ENCODE results near the gene PCYOX1L.

DNA sequence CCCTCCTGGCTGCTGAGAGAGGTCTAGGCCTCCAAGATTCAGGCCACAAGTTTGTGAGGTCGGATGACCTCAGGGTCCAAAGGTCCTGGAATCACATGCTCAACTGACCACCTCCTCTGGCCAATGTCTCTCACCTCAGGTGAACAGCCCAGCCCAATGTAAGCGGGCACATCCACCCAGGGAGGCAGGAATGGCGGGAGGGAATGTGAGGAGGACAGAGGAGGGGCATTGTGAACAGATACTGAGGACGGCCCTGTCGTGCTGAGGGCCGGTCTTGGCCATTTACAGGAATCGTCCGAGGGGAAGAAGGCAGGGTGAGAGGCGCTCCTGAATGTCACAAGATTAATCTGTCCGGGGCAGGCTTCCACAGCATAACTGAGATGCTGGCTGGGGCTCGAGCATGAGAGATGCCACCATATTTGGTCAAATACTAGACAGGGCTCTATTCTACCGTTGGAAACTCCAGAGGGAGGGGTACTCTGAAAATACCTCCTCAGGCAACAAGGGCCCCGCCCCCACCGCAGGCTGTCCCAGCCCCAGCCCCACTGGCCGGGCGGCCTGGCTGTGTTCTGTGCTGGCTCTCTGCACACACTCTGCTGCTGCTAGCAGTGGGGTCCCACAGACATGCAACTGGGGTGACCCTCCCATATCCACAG is 22.7 kb downstream of the PCYOX1L start:
- TF ChIP-seq POLR2A (IDR thresholded peaks at IDR 0.05): no peak
- TF ChIP-seq, protein P1, sequence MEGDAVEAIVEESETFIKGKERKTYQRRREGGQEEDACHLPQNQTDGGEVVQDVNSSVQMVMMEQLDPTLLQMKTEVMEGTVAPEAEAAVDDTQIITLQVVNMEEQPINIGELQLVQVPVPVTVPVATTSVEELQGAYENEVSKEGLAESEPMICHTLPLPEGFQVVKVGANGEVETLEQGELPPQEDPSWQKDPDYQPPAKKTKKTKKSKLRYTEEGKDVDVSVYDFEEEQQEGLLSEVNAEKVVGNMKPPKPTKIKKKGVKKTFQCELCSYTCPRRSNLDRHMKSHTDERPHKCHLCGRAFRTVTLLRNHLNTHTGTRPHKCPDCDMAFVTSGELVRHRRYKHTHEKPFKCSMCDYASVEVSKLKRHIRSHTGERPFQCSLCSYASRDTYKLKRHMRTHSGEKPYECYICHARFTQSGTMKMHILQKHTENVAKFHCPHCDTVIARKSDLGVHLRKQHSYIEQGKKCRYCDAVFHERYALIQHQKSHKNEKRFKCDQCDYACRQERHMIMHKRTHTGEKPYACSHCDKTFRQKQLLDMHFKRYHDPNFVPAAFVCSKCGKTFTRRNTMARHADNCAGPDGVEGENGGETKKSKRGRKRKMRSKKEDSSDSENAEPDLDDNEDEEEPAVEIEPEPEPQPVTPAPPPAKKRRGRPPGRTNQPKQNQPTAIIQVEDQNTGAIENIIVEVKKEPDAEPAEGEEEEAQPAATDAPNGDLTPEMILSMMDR (IDR thresholded peaks at IDR 0.05 in 8 of 11, conservative IDR thresholded peaks at IDR 0.05 in 3 of 11): no peak
- peak; percentile 5 to 30 (median 8) for TF ChIP-seq POLR2AphosphoS5 (IDR thresholded peaks at IDR 0.05)

All from spleen (tissue), 7 donors.